Kidney tubule cell (primary cell): ENCODE measurements around the gene ERFE.
A peak's percentile ranks its signal among the peaks of the same experiment; 100 is the strongest.
"Not testable (repeated sequence)": the region's sequence is repeated elsewhere in the genome, so short reads cannot be mapped to it uniquely, and the experiment has no call there.

Experiments used
- DNase-seq: peaks from one replicate; pipeline ENCODE4 v3.0.0-alpha.2; 2018; ENCODE audit warnings: low spot score

ERFE gene

DNA sequence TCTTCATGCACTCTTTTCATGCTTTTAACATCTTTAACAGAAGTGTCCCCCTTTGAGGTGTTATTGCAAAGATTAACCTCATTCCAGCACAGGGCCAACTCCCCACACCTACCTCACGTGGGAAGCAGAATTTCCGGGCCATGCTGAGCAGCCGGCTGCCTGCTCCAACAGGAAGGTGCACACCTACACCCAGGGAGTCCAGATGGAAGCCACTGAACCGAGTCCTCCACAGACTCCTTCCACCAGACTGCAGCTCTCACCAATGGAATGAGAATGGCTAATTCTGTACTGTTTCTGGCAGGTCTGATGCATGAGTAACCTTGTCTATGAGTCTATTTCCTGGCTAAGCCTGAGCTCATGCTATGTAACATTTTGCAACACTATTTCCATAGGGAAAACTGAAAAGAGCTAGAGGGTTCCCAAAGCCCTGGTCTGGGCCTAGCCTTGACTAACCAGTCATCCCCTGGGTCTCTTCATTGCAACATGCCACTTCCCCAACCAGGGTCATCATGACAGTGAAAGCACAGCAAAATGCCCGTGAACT lies 11.0 kb downstream of the ERFE start:
- DNase-seq = peak; percentile 98

DNA sequence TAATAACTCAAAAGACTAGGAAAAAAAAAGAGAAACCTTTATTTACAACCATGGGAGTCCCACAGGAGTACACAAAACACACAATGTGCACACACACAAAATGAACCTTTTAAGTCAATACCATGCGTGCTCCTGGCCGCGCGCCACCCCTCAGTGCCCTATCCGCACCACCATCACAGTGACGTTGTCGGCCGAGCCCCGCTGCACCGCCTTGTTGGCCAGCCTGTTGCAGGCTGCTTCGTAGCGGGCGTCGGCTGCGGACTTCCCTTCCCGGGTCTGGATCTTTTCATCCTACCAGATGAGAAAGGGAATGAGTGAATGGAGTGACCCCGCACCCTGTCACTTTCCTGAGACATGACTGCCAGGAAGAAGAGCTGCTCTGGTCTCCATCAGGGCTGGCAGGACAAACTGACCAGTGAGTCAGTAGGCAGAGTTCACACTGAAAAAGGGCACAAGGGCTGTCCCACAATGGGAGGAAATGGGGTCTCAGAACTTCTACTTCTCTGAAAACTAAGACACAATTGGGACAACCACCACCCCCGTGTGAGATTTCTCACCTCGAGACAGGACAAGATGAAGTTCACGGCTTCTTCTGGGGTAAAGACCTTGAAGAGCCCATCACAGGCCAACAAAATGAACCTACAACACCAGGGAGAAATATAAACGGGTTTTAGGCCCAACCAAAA lies 11.8 kb downstream of the ERFE start:
- no peak for DNase-seq

DNA sequence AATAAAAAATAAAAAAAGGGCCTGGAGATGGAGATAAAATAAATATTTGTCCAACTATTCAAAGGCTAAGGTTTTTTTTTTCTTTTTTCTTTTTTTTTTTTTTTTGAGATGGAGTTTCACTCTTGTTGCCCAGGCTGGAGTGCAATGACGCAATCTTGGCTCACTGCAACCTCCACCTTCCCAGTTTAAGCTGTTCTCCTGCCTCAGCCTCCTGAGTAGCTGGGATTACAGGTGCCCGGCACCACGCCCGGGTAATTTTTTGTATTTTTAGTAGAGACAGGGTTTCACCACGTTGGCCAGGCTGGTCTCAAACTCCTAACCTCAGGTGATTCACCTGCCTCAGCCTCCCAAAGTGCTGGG lies 12.3 kb downstream of the ERFE start:
- not testable (repeated sequence) for DNase-seq

DNA sequence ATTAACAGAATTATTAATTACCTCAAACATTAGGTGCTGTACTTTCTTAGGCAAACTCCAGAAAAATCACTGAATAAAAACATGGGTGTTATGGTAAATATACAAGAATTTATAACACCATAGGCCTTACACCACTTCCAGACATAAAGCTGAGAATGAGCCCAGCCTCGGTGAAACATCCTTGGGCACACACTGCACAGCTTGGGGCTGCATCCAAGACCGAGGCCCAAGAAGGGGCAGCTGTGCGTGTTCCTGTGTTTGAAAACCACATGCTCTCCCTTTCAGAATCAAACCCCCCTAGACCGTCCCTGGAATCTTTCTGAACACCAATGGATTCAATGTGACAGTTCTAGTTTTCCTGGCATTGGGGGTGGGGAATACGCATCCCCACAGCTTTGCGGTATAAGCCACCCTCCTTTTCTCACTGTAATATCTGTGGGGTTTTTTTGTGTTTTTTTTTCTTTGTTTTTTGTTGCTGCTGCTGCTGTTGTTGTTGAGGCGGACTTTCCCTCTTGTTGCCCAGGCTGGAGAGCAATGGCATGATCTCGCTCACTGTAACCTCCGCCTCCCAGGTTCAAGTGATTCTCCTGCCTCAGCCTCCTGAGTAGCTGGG lies 12.9 kb downstream of the ERFE start:
- DNase-seq = no peak

DNA sequence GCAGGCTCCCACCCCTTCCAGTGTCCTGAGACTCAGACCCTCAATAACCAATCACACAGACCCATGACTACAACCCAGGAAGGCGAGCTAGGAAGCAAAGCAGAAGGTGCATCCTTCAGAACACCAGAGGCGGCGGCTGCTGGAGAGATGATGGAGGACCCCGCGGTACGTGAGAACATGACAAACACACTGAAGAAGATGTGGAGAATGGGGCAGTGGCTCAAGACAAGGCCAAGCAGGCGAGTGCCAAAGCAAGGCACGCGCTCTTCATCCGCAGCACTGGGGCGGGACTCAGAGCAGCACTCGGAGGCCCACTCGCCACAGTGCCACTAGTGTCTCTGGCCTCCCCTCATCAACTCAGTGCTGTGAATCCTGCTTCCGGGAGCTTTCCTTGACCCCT lies 13.7 kb downstream of the ERFE start:
- no peak for DNase-seq

DNA sequence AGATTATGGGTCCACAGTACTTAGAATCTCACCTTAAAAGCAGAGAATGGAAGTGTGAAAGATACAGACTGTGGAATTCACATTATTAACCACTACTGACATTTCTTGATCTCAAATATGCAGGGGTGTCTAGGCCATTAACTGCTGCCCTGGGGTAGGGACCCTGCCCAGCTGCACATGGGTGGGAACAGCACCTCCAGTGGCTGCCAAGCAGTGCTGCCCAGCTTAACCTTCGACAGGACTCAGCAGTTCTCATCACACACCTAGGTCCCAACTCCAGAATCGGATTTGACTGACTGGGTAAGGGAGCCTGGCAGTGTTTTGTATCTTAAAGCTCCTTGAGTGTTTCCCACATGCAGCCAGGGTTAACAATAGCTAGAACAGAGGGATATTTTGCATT lies 14.9 kb downstream of the ERFE start:
- no peak for DNase-seq

DNA sequence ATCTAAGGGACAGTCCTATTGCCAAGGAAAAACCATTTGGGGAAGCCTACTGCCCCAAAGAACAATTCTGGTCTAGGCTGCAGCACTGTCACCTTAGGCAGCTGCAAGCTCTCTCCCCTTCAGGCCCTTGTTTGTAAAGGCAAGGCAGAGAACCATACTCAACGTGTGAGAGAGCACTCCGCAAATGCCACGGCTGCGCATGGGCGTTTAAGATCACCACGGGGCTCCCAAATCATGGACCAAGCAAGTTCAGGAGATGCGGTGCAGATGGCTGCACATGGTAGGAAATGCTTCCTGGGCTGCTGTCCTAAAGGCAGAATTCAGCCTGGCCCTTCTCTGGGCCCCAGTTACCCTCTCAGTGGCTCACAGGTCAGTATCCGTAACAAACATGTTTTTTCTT lies 15.5 kb downstream of the ERFE start:
- DNase-seq = no peak

DNA sequence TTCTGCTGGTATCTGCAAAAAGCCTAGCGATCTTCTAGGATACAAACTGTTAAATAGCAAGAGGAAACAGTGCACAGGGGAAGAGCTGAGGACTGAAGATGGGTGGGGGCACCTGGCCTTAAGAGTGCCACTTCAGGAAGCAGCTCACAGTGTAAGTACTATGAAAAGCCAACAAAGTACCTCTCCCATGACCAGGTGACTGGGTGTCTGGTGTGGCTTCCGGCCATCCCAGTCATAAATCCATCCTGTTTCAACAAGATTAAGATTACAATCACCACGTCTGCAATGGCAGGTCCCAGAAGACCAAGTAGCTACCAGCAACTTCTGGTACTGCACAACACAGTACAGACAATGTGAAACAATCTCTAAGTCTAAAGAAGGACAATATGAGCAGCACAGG lies 15.9 kb downstream of the ERFE start:
- no peak for DNase-seq

DNA sequence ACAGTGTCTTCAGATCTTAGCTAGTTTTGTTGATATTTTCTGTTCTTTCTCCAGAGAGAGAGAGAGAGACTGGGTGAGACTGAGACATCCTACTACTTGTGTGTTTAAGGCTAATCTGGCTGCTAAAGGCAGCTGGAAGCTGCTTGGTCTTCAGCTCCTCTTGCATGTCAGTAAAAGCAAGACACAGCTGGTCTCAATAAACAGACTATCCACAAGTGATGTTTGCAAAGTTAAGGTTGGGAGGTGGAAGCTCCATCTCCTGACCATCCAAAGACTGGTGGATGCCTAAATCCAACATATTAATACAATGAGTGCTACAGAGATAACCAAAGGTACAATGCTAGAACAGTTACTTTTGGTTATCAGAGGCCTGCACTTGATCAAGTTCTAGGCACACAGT lies 17.8 kb downstream of the ERFE start:
- no peak for DNase-seq

DNA sequence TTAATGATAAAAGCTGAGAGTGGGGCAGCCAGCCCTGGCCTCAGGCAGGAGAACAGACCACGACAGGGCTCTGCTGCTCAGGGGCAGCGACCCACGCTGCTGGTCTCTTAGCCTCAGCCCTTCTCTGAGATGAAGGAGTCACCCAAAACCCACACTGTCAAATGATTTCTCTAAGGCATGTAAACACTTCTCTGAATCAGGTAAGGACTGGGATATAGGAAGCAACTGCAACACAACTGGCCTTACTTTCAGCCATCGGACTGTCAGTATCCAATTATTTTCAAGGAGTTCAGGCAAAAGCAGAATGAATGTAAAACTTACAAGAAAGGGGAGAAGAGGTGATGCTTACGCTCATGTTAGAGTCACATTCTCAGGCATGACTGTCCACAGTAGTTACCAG lies 21.8 kb downstream of the ERFE start:
- DNase-seq = no peak

DNA sequence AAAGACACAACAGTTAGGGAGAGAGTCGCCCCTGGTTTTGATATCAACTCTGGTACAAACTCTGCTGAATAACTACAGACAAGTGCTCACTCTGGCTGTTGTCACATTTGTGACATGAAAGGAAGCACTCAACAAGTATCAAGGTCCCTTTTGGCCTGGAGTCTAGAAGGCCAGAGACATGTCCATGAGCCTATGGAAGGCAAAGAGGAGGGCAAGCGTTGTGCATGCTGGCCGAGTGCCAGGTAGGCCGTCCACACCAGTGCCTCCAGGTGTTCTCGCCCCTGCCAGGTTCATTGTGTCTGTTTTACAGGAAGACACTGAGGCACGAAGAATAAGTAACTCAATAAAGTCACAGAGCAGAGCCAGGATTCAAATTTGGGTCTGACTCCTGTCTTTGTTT lies 23.6 kb downstream of the ERFE start:
- DNase-seq = no peak

DNA sequence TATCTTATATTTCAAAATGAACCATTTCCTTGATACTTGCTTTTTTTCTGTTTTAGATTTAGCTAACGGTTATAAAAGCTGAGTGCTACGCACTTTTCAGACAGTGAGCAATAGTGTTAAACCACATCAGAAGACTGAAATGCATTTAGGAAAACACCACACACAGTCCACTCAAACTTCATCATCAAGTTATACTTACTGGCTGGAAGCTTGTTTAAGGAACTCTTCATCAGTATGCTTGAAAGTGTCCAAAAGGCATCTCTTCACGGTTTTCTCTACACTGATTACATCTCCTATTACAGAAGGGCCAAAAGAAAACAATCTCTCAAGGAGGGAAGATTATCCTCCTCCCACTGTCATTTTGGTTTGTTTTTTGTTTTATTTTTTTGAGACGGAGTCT lies 25.1 kb downstream of the ERFE start:
- no peak for DNase-seq

DNA sequence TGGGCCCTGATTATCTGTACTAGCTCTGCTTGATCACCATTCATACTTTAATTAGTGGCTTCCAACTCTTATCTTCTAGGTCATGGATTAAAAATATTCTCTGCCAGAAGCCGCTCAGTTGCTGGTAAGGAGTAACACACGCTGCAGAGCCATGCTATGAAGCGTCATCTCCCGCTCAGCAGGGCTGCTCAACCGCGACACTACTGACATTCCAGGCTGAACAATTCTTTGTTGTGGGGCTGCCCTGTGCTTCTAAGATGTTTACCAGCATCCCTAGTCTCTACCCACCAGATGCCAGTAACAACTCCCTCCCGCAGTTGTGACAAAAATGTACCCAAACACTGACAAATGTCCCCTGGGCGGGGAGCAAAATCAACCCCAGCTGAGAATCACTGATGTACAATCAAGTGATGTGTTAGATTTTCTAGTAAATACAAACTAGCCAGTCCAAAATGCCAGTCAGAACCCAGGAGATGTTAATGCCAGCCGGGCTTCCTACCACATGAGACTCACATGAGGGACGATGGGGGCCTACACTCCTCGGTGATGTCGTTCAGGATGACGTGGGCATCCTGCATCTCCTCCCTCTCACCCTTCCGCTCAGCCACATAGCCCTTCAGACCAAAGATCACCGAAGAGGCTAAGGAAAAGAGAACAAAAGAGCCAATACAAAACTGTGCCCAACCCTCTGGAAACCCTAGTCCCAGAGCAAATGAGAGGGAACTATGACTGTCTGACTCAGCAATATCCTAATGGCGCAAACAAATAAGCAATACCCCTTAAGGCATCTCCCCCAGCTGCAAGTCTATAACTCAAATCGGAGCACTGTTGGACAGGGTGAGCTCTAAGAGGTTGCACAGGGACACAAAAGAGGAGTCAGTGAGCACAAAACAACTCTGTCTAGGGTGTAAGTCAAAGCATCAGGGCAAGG lies 29.1 kb downstream of the ERFE start:
- DNase-seq = peak; percentile 37

DNA sequence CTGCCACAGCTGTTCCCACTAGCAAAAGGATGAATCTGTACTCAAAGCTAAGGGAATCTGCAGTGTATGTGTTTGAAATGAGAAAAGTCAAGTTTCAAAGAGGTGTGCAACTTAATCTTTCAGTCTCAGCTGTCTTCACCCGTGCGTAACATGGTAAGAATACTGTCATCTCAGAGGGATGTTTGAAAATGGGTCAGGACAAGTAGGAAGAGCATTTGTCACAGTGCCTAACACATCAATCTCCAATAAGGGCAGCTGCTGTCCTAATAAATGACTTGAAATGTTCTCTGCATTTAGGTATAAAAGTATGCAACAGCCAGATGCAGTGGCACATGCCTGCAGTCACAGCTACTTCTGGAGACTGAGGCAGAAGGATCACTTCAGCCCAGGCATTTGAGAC lies 31.7 kb downstream of the ERFE start:
- no peak for DNase-seq

DNA sequence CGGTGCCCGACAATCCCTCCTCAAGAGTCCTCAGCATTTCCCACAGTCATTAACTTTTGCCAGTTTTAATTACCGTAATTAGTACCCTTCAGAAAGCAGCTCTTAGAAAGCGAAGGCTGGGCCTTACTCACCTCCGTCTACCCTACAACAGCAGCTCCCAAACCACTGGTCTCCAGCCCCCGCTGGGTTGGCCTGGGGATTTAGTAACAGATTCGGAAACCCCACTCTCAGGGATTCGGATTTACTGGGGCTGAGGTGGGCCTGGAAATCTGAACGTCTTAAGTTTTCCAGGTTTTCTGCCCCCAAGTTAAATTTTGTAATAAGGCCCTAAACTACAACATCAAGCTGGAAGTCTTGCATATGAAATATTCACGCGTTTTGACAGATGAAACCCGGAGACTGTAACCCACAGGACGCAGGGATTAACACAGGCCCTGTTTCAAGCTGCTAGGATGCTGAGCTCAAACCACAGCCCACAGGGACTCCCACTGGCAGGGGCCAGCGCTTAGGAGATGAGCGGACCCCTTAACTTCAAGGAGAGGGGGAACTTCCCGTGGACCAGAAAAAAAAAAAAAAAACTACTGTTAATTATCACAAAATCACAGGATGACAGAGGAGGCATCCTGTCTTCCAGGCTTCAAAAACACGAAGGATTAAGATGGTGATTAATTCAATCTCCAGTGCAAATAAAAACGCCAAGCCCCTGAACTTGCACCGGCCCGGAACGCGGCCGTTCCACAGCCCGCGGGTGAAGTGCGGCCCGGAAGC lies 43.7 kb downstream of the ERFE start:
- peak; percentile 17 for DNase-seq

DNA sequence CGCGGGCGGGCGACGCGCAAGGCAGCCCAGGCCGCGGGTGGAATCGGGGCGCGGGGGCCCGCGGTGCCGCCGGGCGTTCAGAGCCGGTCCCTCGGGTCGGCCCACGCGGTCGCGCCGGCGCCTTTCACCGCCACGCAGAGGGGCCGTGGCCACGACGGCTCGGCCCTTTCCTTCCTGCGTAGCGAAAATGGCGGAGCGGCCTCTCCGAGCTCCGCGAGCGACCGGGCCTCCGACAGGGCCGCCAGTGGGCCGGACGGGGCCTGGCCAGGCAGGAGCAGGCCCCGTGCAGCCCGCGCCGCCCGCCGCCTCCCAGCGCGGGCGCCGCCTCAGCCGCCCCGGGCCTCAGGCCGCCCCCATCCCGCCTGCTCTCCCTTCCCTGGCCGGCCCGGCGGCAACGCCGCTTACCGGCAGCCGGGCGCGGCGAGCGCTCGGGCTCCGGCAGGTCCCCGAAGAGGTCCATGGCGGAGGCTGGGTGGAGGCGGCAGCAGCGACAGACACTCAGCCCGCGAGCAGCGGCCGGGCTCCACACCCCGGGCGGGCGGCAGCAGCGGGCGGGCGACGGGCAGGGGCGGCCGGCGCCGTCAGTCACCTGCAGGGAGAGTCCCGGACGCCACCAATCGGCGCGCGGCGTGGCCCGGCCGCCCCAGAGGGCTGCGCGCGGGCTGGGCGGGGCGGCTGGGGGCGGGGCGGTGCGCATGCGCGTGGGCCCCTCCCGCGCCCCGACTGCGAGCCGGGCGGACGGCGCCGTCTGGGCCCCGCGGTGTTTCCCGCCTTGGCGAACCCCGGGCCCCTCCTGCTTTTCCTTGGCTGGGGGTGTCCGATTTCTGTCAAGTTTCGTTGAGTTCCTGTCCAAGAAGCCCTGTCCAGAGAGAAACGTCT lies 44.6 kb downstream of the ERFE start, which contains the start of gene ILKAP:
ILKAP (minus strand) TSS at position 602 of the 879 bp plus-strand sequence; CDS start at position 460, 142 bp downstream.
- peak; percentile 89 for DNase-seq

DNA sequence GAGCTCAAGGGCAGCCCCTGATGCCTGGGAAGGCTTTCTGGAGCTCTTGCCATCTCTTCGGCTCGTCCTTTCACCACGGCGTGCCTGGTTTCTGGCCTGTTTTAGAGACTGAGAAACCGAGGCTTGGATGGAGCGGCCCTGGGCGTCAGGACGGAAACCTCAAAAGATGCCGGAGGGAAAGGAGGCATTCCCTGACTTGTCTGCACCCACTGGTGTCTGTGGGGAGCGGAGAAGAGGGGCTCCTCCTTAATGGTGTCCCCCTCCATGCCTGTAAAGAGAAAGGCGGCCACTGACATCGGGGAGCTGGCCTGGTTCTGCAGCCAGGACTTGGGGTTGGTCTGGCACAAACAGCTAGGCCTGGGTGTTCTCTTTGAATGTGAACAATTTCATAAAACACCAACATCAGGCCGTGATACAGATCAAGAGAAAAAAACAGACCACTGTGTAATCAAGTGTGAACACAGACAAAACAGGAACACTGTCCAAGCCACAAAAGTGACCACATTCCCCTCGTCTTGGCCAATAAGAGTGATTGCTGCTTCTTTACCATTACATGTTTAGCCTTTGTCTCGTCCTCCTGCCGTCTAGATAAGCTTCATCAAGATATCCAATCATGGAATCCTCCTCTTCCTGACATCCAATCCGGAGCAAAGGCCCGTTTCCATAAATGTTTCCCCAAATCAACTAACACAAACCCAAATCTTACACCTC lies 45.4 kb downstream of the ERFE start:
- no peak for DNase-seq

DNA sequence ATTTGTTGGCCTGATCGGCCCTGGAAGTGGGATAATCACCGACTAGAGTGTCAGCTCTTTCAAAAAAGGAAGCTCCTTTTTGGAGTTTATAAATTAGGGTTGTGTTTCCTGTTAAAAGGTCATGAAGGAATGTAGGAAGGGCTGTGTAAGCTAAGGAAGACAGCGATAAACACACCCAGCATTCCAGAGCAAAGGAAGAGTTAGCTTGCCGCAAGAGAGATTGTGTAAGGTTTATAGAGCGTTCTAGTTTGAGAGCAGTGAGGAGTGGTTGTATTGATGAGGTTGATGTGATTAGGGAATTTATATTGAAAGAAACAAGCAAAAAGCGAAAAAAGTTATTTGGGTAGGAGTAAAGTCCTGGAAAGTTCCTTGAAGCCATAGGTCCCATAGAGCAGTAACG lies 48.2 kb downstream of the ERFE start:
- DNase-seq = no peak

DNA sequence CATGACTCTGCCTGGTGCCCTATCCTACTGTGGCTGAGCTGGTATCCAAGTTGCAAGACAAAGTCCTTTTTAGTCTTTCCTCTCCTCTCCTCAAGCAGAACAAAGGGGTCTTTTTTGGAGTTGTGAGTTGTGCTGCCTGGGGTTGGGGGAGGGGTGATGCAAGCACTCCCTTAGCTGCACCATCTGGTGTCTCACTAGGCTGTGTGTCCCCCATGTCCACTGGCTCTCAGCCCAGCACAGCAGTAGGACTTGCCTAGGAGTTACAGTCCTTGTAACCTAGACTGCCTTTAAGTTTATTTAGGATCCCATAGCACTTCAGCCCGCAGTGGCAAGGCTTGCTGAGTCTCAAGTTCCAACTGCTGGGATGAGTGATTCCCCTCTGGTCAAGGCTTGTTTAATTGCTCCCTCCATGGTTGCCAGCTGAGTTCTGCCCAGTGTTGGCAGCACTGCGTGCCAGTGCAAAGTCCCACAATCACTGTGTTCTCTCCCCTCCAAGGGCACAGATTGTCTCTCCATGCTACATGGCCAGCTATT lies 57.9 kb downstream of the ERFE start:
- DNase-seq = no peak
